IMR-90 (cell line): Measurements from ENCODE around the gene NKD1.

Experiments used
- CEBPB ChIP-seq: IDR thresholded peaks from 2 replicates; pipeline ENCODE4 v1.6.1; 2012; ENCODE audit warnings: low read depth, low read length, improper control_type of control experiment
- ELK1 ChIP-seq: fragments of 150-350 bp; IDR thresholded peaks from 2 replicates; pipeline ENCODE4 v1.6.1; 2016; ENCODE audit warnings: low read depth, mild to moderate bottlenecking, low read length, moderate library complexity, borderline replicate concordance
- FOS ChIP-seq: fragments of 150-350 bp; IDR thresholded peaks from 2 replicates; pipeline ENCODE4 v1.6.1; 2016; ENCODE audit warnings: low read depth, low read length
- MAFK ChIP-seq: IDR thresholded peaks from 2 replicates; pipeline ENCODE4 v1.6.1; 2012; ENCODE audit warnings: low read depth, low read length, improper control_type of control experiment
- MAZ ChIP-seq: IDR thresholded peaks from 2 replicates; pipeline ENCODE4 v1.6.1; 2012; ENCODE audit warnings: low read depth, mild to moderate bottlenecking, low read length, improper control_type of control experiment, moderate library complexity, borderline replicate concordance
- MXI1 ChIP-seq: IDR thresholded peaks from 2 replicates; pipeline ENCODE4 v1.6.1; 2012; ENCODE audit warnings: low read depth, mild to moderate bottlenecking, low read length, moderate library complexity, borderline replicate concordance
- POLR2A ChIP-seq: IDR thresholded peaks from 2 replicates; pipeline ENCODE4 v1.6.1; 2012; ENCODE audit warnings: mild to moderate bottlenecking, low read depth, low read length
- RAD21 ChIP-seq: IDR thresholded peaks from 2 replicates; pipeline ENCODE4 v1.6.1; 2012; ENCODE audit warnings: low read length, improper control_type of control experiment
- RCOR1 ChIP-seq: IDR thresholded peaks from 2 replicates; pipeline ENCODE4 v1.6.1; 2012; ENCODE audit warnings: mild to moderate bottlenecking, low read length, improper control_type of control experiment; ENCODE audit not compliant: insufficient replicate concordance
- RFX5 ChIP-seq: IDR thresholded peaks from 2 replicates; pipeline ENCODE4 v1.8.0; 2012; ENCODE audit warnings: low read depth, mild to moderate bottlenecking, low read length, moderate library complexity
- SMC3 ChIP-seq: fragments of 150-350 bp; IDR thresholded peaks from 2 replicates; pipeline ENCODE4 v1.6.1; 2016; ENCODE audit warnings: low read depth, mild to moderate bottlenecking, antibody characterized with exemption, low read length, moderate library complexity
- TF ChIP-seq, protein P1 (sequence below): conservative IDR thresholded peaks from 2 replicates; pipeline ENCODE4 v1.5.1; 2012; ENCODE audit warnings: mild to moderate bottlenecking, low read depth, low read length, improper control_type of control experiment
- TF ChIP-seq, protein P2 (sequence below): fragments of 150-350 bp; IDR thresholded peaks from 2 replicates; pipeline ENCODE4 v1.6.1; 2017; ENCODE audit warnings: mild to moderate bottlenecking, antibody characterized with exemption, low read length, low read depth

DNA sequence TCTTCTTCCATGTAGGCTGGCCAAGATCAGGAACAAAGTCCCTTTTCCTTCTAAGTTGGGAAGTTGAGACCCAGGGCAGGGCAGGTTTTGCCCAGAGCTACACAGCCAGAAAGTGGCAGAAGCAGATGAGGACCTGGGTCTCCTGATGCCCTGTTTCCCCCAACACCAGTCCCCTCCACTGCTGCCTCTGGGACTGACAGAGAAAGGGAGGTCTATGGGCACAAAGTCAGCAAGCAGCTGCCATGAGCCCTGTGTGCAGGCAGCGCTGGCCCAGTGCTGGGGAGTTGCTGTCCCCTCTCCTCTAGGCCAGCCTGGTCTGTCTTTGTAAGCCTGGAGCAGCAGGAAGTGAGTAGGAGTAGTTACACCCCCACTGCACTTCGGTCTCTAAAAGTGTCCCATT is 46.9 kb upstream of the NKD1 start:
- TF ChIP-seq, protein P1, sequence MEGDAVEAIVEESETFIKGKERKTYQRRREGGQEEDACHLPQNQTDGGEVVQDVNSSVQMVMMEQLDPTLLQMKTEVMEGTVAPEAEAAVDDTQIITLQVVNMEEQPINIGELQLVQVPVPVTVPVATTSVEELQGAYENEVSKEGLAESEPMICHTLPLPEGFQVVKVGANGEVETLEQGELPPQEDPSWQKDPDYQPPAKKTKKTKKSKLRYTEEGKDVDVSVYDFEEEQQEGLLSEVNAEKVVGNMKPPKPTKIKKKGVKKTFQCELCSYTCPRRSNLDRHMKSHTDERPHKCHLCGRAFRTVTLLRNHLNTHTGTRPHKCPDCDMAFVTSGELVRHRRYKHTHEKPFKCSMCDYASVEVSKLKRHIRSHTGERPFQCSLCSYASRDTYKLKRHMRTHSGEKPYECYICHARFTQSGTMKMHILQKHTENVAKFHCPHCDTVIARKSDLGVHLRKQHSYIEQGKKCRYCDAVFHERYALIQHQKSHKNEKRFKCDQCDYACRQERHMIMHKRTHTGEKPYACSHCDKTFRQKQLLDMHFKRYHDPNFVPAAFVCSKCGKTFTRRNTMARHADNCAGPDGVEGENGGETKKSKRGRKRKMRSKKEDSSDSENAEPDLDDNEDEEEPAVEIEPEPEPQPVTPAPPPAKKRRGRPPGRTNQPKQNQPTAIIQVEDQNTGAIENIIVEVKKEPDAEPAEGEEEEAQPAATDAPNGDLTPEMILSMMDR = no peak
- TF ChIP-seq RCOR1 (no peak), FOS (no peak), POLR2A (no peak), RFX5 (no peak), MAFK (no peak), CEBPB (no peak), ELK1 (no peak), SMC3 (no peak), RAD21 (no peak), MXI1 (no peak), MAZ (no peak)
- TF ChIP-seq, protein P2, sequence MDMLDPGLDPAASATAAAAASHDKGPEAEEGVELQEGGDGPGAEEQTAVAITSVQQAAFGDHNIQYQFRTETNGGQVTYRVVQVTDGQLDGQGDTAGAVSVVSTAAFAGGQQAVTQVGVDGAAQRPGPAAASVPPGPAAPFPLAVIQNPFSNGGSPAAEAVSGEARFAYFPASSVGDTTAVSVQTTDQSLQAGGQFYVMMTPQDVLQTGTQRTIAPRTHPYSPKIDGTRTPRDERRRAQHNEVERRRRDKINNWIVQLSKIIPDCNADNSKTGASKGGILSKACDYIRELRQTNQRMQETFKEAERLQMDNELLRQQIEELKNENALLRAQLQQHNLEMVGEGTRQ = no peak
